ENCODE measurements around the gene MBP.

MBP gene

GRCh38 chr18:77046994-77047393, 85.6 kb downstream of the MBP start:
- no peak overlapping the region for H3K4me3 ChIP-seq (ENCODE audit: low read depth, low read length)
- TF ChIP-seq MAX (IDR thresholded peaks at IDR 0.05; ENCODE audit: low read depth, low read length) (no peak), POLR2A (IDR thresholded peaks at IDR 0.05; ENCODE audit: extremely low read depth, insufficient read length) (no peak), CTCF (IDR thresholded peaks at IDR 0.05; ENCODE audit: low read depth, low read length) (no peak), MYC (IDR thresholded peaks at IDR 0.05; ENCODE audit: low read depth, low read length) (no peak)
- DNase-seq (ENCODE audit: low read depth): no peak

- TF ChIP-seq CTCF (IDR thresholded peaks at IDR 0.05; ENCODE audit: low read depth, low read length) (no peak), MYC (IDR thresholded peaks at IDR 0.05; ENCODE audit: low read depth, low read length) (no peak), MAX (IDR thresholded peaks at IDR 0.05; ENCODE audit: low read depth, low read length) (no peak), POLR2A (IDR thresholded peaks at IDR 0.05; ENCODE audit: extremely low read depth, insufficient read length) (no peak)
- no peak for DNase-seq (ENCODE audit: low read depth)
- no peak overlapping the region for H3K4me3 ChIP-seq (ENCODE audit: low read depth, low read length)
These were observed 86.2 kb downstream of the MBP start for GRCh38 chr18:77046409-77046808.

GRCh38 chr18:77045677-77046076, 86.9 kb downstream of the MBP start:
- TF ChIP-seq POLR2A (IDR thresholded peaks at IDR 0.05; ENCODE audit: extremely low read depth, insufficient read length): no peak
- no peak for TF ChIP-seq CTCF (IDR thresholded peaks at IDR 0.05; ENCODE audit: low read depth, low read length)
- no peak for TF ChIP-seq MYC (IDR thresholded peaks at IDR 0.05; ENCODE audit: low read depth, low read length)
- TF ChIP-seq MAX (IDR thresholded peaks at IDR 0.05; ENCODE audit: low read depth, low read length): no peak
- no peak for DNase-seq (ENCODE audit: low read depth)
- no peak overlapping the region for H3K4me3 ChIP-seq (ENCODE audit: low read depth, low read length)

- H3K4me3 ChIP-seq (ENCODE audit: low read depth, low read length): no peak overlapping the region
- TF ChIP-seq POLR2A (IDR thresholded peaks at IDR 0.05; ENCODE audit: extremely low read depth, insufficient read length) (no peak), CTCF (IDR thresholded peaks at IDR 0.05; ENCODE audit: low read depth, low read length) (no peak), MYC (IDR thresholded peaks at IDR 0.05; ENCODE audit: low read depth, low read length) (no peak)
- DNase-seq (ENCODE audit: low read depth): no peak
These were observed 87.5 kb downstream of the MBP start for GRCh38 chr18:77044866-77045664.

GRCh38 chr18:77043541-77044280, 88.9 kb downstream of the MBP start:
- no peak for TF ChIP-seq POLR2A (IDR thresholded peaks at IDR 0.05; ENCODE audit: extremely low read depth, insufficient read length)
- no peak for TF ChIP-seq MYC (IDR thresholded peaks at IDR 0.05; ENCODE audit: low read depth, low read length)
- no peak for TF ChIP-seq MAX (IDR thresholded peaks at IDR 0.05; ENCODE audit: low read depth, low read length)
- no peak for TF ChIP-seq CTCF (IDR thresholded peaks at IDR 0.05; ENCODE audit: low read depth, low read length)
- H3K4me3 ChIP-seq (ENCODE audit: low read depth, low read length): no peak overlapping the region
- DNase-seq (ENCODE audit: low read depth): no peak
